Hepatocyte (in vitro differentiated cells): ENCODE measurements around the gene SEMA5A. TPM values are rescaled to one million over a fixed set of nuclear protein-coding genes. Genes with fewer than 3 reads are reported as not detected.

ENCODE experiments used
- DNase-seq: peaks from one replicate; pipeline ENCODE4 v3.0.0-alpha.2; 2016; ENCODE audit warnings: low spot score
- H2AFZ ChIP-seq: fragments of 200-600 bp; sonication (generic); 2 replicates; pipeline ENCODE4 v1.6.0; 2016; ENCODE audit warnings: antibody characterized with exemption, mild to moderate bottlenecking
- H3K27ac ChIP-seq: fragments of 200-600 bp; sonication (generic); 2 replicates; pipeline ENCODE4 v1.5.1; 2016; ENCODE audit warnings: mild to moderate bottlenecking
- H3K27me3 ChIP-seq: fragments of 200-600 bp; sonication (generic); 2 replicates; pipeline ENCODE4 v1.6.1; 2016
- H3K36me3 ChIP-seq: fragments of 200-600 bp; sonication (generic); replicated peaks from 2 replicates; pipeline ENCODE4 v1.5.1; 2016; ENCODE audit warnings: low read depth; ENCODE audit not compliant: insufficient read depth
- H3K4me1 ChIP-seq: fragments of 200-600 bp; sonication (generic); 2 replicates; pipeline ENCODE4 v1.5.1; 2016; ENCODE audit warnings: mild to moderate bottlenecking, moderate library complexity; ENCODE audit not compliant: insufficient read depth
- H3K4me2 ChIP-seq: fragments of 200-600 bp; sonication (generic); 2 replicates; pipeline ENCODE4 v1.6.0; 2016
- H3K4me3 ChIP-seq: fragments of 200-600 bp; sonication (generic); 2 replicates; pipeline ENCODE4 v1.5.1; 2016; ENCODE audit warnings: mild to moderate bottlenecking
- H3K79me2 ChIP-seq: fragments of 200-600 bp; sonication (generic); 2 replicates; pipeline ENCODE4 v1.6.0; 2017; ENCODE audit warnings: mild to moderate bottlenecking
- H3K9me2 ChIP-seq: fragments of 200-600 bp; sonication (generic); replicated peaks from 2 replicates; pipeline ENCODE4 v1.6.0; 2017; ENCODE audit warnings: mild to moderate bottlenecking; ENCODE audit not compliant: insufficient read depth
- H3K9me3 ChIP-seq: fragments of 200-600 bp; sonication (generic); 2 replicates; pipeline ENCODE4 v1.5.1; 2016; ENCODE audit warnings: low read depth, mild to moderate bottlenecking
- H4K20me1 ChIP-seq: fragments of 200-600 bp; sonication (generic); 2 replicates; pipeline ENCODE4 v1.6.0; 2016; ENCODE audit warnings: mild to moderate bottlenecking; ENCODE audit not compliant: insufficient read depth, poor library complexity, severe bottlenecking
- CTCF ChIP-seq: fragments of 200-600 bp; sonication (generic); IDR thresholded peaks from 2 replicates; pipeline ENCODE4 v1.5.1; 2016; ENCODE audit warnings: antibody characterized with exemption, mild to moderate bottlenecking; ENCODE audit not compliant: poor library complexity
- EZH2 ChIP-seq: fragments of 200-600 bp; sonication (generic); IDR thresholded peaks from 2 replicates; pipeline ENCODE4 v1.6.1; 2016; ENCODE audit warnings: antibody characterized with exemption, mild to moderate bottlenecking, borderline replicate concordance
- EZH2phosphoT487 ChIP-seq: fragments of 200-600 bp; sonication (generic); IDR thresholded peaks from one replicate; pipeline ENCODE4 v1.6.1; 2018; ENCODE audit warnings: antibody characterized with exemption, mild to moderate bottlenecking, low read depth, moderate library complexity; ENCODE audit not compliant: unreplicated experiment, severe bottlenecking
- WGBS: methylation state at CpG from one replicate; pipeline ENCODE4 v1.1.6; 2016; ENCODE audit warnings: low lambda C conversion rate; ENCODE audit errors: missing lambda C conversion rate; 5-methylcytosine and 5-hydroxymethylcytosine counted together
- polyA plus RNA-seq: library from polyadenylated mRNA; unstranded; fragments of >200 nt; fragmentation: Nextera tagmentation; extraction: Ambion mirVana; gene quantifications from 2 replicates; pipeline ENCODE4 v1.2.1, GENCODE V29; 2016
- total RNA-seq: library from RNA; depleted of rRNA; stranded (reverse); fragments of >200 nt; gene quantifications from 2 replicates; pipeline ENCODE4 v1.2.3, GENCODE V29; 2014

SEMA5A gene
- total and polyA plus RNA-seq, 2 experiments from 2014 or later = 10.7 to 21.7 TPM

DNA sequence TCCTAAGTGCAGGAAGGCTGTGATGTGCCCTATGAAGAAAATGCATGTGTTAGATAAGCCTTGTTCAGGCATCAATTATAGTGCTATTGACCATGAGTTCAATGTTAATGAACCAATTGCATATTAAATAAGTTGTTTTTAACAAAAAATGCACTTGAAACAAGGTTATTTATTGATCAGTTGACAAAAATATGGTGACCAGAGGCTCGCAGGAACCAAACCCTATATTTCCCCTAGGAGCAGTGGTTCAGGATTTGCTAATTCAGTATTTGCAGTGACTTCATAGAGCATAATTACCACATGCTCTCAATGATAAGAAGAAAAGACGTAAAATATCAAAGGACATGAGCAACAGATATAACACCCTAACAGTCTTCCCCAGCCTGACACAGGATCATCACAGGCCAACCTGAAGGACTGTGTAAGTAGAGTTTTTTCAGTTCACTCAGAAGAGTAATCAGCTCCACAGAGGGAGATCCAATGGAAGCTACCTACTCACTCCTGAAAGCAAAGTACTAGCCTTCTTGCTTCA is 92.3 kb downstream of the SEMA5A start:
- TF ChIP-seq EZH2phosphoT487 = no peak
- no peak for TF ChIP-seq CTCF
- TF ChIP-seq EZH2 = no peak
- 87% methylated on average over 2 of the region's 2 CpGs for WGBS
- H3K4me1 ChIP-seq = peaks cover 11% of the 10 kb centered on the region

DNA sequence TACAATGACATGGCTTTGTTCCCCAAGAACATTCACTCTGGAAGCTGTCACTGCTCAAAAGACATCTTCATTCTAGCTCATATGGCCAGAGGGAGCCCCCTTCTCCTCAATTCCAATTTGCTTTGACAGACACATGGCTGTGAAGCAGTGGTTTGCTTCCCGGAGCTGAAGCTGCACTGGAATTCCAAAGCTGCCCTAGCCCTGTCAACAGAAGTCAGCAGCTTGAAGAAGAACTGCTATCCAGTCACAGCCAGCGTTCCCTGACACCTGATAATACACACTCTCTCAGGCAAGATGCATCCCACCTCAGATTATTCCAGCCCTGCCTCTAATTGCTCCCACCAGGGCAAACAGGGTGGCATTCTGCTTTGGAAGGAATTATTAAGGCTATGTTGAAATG is 93.7 kb downstream of the SEMA5A start:
- no peak for TF ChIP-seq EZH2phosphoT487
- TF ChIP-seq CTCF = no peak
- no peak for TF ChIP-seq EZH2
- WGBS = 37% methylated on average over 2 of the region's 2 CpGs
- no peaks in the 10 kb centered on the region for H3K27me3 ChIP-seq
- no peaks in the 10 kb centered on the region for H3K9me2 ChIP-seq
- peaks cover 3% of the 10 kb centered on the region for H3K79me2 ChIP-seq
- peaks cover 6% of the 10 kb centered on the region for H3K9me3 ChIP-seq
- no peak for DNase-seq
- no peak overlapping the region for H3K4me2 ChIP-seq
- H2AFZ ChIP-seq = no peak overlapping the region
- H3K36me3 ChIP-seq = no peaks in the 10 kb centered on the region
- no peak overlapping the region for H3K27ac ChIP-seq
- peaks cover 11% of the 10 kb centered on the region for H3K4me1 ChIP-seq
- H3K4me3 ChIP-seq = no peak overlapping the region
- no peaks in the 10 kb centered on the region for H4K20me1 ChIP-seq

More for the DNA sequence above, 92.3 kb downstream of the SEMA5A start:
- H3K9me3 ChIP-seq = peaks cover 6% of the 10 kb centered on the region
- no peaks in the 10 kb centered on the region for H3K36me3 ChIP-seq
- peak overlapping the region; percentile 88 for H3K27ac ChIP-seq
- peaks cover 3% of the 10 kb centered on the region for H3K79me2 ChIP-seq
- no peaks in the 10 kb centered on the region for H3K9me2 ChIP-seq
- H4K20me1 ChIP-seq = no peaks in the 10 kb centered on the region
- H2AFZ ChIP-seq = no peak overlapping the region
- H3K27me3 ChIP-seq = no peaks in the 10 kb centered on the region
- no peak overlapping the region for H3K4me3 ChIP-seq
- peak overlapping the region; percentile 35 for H3K4me2 ChIP-seq
- DNase-seq = no peak

DNA sequence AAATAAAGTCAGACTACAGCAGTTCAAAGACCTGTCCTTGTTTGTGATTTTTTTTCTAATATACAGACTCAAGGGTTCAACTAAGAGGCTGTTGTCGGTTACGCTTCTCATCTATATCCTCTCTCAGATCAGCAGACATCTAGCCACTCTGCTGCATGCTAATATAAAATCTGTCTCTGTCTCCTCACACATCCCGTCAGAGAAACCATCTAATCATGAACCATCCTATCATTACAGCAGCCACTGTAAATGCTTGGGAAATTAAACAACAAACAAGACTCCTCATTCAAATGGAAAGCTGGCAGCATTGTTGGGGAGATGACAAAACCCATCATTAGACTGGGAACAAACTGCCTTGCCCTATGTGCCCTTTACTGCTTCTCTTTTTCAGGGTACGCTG is 94.8 kb downstream of the SEMA5A start:
- no peaks in the 10 kb centered on the region for H4K20me1 ChIP-seq
- H3K4me1 ChIP-seq = peaks cover 8% of the 10 kb centered on the region
- H3K4me3 ChIP-seq = no peak overlapping the region
- H3K9me3 ChIP-seq = peaks cover 6% of the 10 kb centered on the region
- H3K36me3 ChIP-seq = no peaks in the 10 kb centered on the region
- H3K9me2 ChIP-seq = no peaks in the 10 kb centered on the region
- H3K4me2 ChIP-seq = no peak overlapping the region
- no peak for DNase-seq
- H3K27me3 ChIP-seq = no peaks in the 10 kb centered on the region
- WGBS = 92% methylated on average over 4 of the region's 4 CpGs
- TF ChIP-seq EZH2phosphoT487 (no peak), CTCF (no peak), EZH2 (no peak)
- no peak overlapping the region for H2AFZ ChIP-seq
- H3K79me2 ChIP-seq = peaks cover 3% of the 10 kb centered on the region
- H3K27ac ChIP-seq = no peak overlapping the region
